Peyer's patch (tissue), 4 donors: Measurements from ENCODE around the gene PPP1R1B. TPM values are rescaled to one million over a fixed set of nuclear protein-coding genes. Genes with fewer than 3 reads are reported as not detected.

ENCODE experiments used
- DNase-seq, 3 donors: peaks; one replicate each; pipeline ENCODE4 v3.0.0-alpha.2; 2017 to 2019
- H3K27ac ChIP-seq, 4 donors: fragments of 200-600 bp; sonication (generic); one replicate each; pipeline ENCODE4 v1.5.1; 2016 to 2019
- H3K27me3 ChIP-seq, 2 donors: fragments of 200-600 bp; sonication (generic); one replicate each; pipeline ENCODE4 v1.5.1; 2019
- H3K36me3 ChIP-seq, 3 donors: fragments of 200-600 bp; sonication (generic); one replicate each; pipeline ENCODE4 v1.5.1; 2016 to 2019
- H3K4me1 ChIP-seq, 4 donors: fragments of 200-600 bp; sonication (generic); one replicate each; pipeline ENCODE4 v1.5.1; 2016 to 2019
- H3K4me3 ChIP-seq, 4 donors: fragments of 200-600 bp; sonication (generic); 1 replicate in 3 of 4; 2 replicates in 1 of 4; pipeline ENCODE4 v1.5.1; 2016 to 2019; ENCODE audit warnings: mild to moderate bottlenecking in 1 of 4
- H3K9me3 ChIP-seq, 4 donors: fragments of 200-600 bp; sonication (generic); one replicate each; pipeline ENCODE4 v1.5.1; 2016 to 2019; ENCODE audit warnings: mild to moderate bottlenecking in 1 of 4
- CTCF ChIP-seq, 6 experiments: fragments of 450-650 bp in 4 of 6; fragments of 200-600 bp in 2 of 6; sonication (generic) in 1 of 6; IDR thresholded peaks; one replicate each; pipeline ENCODE4 v1.5.1; 2017 to 2019; ENCODE audit warnings: antibody characterized with exemption in 6 of 6, mild to moderate bottlenecking in 3 of 6, moderate library complexity in 1 of 6
- POLR2A ChIP-seq, 2 donors: fragments of 450-650 bp; IDR thresholded peaks; one replicate each; pipeline ENCODE4 v1.5.1; 2017; ENCODE audit warnings: antibody characterized with exemption in 2 of 2, mild to moderate bottlenecking in 2 of 2, moderate library complexity in 2 of 2
- total RNA-seq, 4 donors: library from RNA; depleted of rRNA; stranded (reverse); fragments of >200 nt; gene quantifications; one replicate each; pipeline ENCODE4 v1.1.0, GENCODE V29; 2016

The PPP1R1B gene
- total RNA-seq, 4 donors from 2014 or later, result 71.8 to 161 (median 125) TPM

- H3K36me3 ChIP-seq, result no peaks in the 10 kb centered on the region
- no peak for DNase-seq
- no peak overlapping the region for H3K4me3 ChIP-seq
- H3K27ac ChIP-seq, result peak overlapping the region in 1 of 4 donors; percentile 49
- peaks cover 0 to under 1% of the 10 kb centered on the region in 2 donors for H3K27me3 ChIP-seq
- no peak for TF ChIP-seq CTCF (IDR thresholded peaks at IDR 0.05)
- peaks cover 2 to 42% (median 7%) of the 10 kb centered on the region in 4 donors for H3K4me1 ChIP-seq
- no peaks in the 10 kb centered on the region for H3K9me3 ChIP-seq
Measured at GRCh38 chr17:39672522-39673334, 46.0 kb downstream of the PPP1R1B start.

- Histone ChIP-seq H3K27ac (no peak overlapping the region), H3K9me3 (no peaks in the 10 kb centered on the region), H3K36me3 (no peaks in the 10 kb centered on the region), H3K4me3 (no peak overlapping the region), H3K27me3 (no peaks in the 10 kb centered on the region), H3K4me1 (peaks cover 0 to 42% (median 2%) of the 10 kb centered on the region in 4 donors)
- no peak for TF ChIP-seq POLR2A (IDR thresholded peaks at IDR 0.05)
- TF ChIP-seq CTCF (IDR thresholded peaks at IDR 0.05), result no peak
- DNase-seq, result no peak
Measured at GRCh38 chr17:39673335-39674081, 46.8 kb downstream of the PPP1R1B start.

- Histone ChIP-seq H3K4me1 (peaks cover 3 to 45% (median 6%) of the 10 kb centered on the region in 4 donors), H3K27me3 (no peaks in the 10 kb centered on the region), H3K4me3 (no peak overlapping the region), H3K9me3 (no peaks in the 10 kb centered on the region), H3K27ac (peak overlapping the region in 1 of 4 donors; percentile 32), H3K36me3 (no peaks in the 10 kb centered on the region)
- no peak for DNase-seq
- TF ChIP-seq POLR2A (IDR thresholded peaks at IDR 0.05), result no peak
- no peak for TF ChIP-seq CTCF (IDR thresholded peaks at IDR 0.05)
Measured at GRCh38 chr17:39674179-39674578, 47.4 kb downstream of the PPP1R1B start.

GRCh38 chr17:39674702-39675389 is 48.1 kb downstream of the PPP1R1B start:
- Histone ChIP-seq H3K4me1 (peaks cover 5 to 52% (median 11%) of the 10 kb centered on the region in 4 donors), H3K9me3 (no peaks in the 10 kb centered on the region), H3K36me3 (no peaks in the 10 kb centered on the region), H3K27ac (peak overlapping the region; percentile 14 to 32 (median 26)), H3K4me3 (no peak overlapping the region), H3K27me3 (no peaks in the 10 kb centered on the region)
- DNase-seq, result peak in 1 of 3 donors; percentile 60
- no peak for TF ChIP-seq CTCF (IDR thresholded peaks at IDR 0.05)
- no peak for TF ChIP-seq POLR2A (IDR thresholded peaks at IDR 0.05)

GRCh38 chr17:39675390-39676082 is 48.8 kb downstream of the PPP1R1B start:
- no peaks in the 10 kb centered on the region for H3K27me3 ChIP-seq
- no peaks in the 10 kb centered on the region for H3K9me3 ChIP-seq
- no peaks in the 10 kb centered on the region for H3K36me3 ChIP-seq
- peak overlapping the region; percentile 14 to 55 (median 30) for H3K27ac ChIP-seq
- H3K4me3 ChIP-seq, result no peak overlapping the region
- H3K4me1 ChIP-seq, result peaks cover 9 to 54% (median 16%) of the 10 kb centered on the region in 4 donors
- TF ChIP-seq POLR2A (IDR thresholded peaks at IDR 0.05) (no peak), CTCF (IDR thresholded peaks at IDR 0.05) (no peak)
- no peak for DNase-seq
